HG03060 (cell line): Measurements from ENCODE around the gene HP1BP3.

Source experiments
- ATAC-seq: cut with Tn5 transposase; IDR thresholded peaks from one replicate; pipeline ENCODE4 v1.9.1; 2021; ENCODE audit warnings: low read depth, moderate number of reproducible peaks; ENCODE audit not compliant: unreplicated experiment

The HP1BP3 gene

DNA sequence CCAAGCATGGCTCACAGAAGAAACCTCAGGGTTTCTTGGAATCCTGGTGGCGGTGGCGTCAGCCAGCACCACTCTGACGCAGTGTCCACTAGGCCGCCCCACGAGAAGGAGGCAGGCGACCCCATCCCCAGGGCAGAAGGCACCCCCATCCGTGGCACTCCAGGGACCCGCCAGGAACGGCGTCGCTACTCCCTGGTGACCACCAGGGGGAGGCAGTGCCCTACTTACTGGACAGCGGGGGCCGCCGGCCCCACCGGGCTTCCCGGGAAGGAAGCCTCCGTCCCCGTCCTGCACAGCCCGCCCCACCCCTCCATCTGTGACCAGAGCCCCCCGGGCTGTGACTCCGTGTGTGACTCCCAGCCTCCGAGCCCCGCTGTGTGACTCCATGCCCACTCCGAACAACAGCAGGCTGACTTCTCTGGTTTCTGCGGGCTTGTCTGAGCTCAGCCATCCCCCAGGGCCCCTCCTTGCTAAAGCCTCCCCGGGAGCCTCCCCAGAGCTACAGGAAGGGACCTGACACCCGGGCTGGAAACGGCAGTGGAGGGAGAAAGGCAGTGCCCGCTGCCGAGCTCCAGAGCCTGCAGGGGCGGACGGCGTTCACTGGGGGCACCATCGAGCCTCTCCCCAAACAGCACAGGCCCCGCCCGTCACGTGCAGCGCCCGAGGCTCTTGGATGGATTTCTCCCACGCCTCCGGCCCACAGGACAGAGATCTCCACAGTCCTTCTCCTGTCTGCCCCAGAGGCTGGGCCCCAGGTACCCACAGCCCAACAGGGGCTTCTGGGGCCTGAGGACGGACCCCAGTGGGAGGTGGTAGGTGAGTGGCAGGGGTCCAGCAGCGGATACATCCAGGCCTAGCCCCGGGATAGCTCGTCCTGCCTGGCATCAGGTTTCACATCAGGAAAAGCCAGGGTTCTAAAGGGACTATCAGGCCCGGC lies 90.4 kb downstream of the HP1BP3 start:
- no peak for ATAC-seq

DNA sequence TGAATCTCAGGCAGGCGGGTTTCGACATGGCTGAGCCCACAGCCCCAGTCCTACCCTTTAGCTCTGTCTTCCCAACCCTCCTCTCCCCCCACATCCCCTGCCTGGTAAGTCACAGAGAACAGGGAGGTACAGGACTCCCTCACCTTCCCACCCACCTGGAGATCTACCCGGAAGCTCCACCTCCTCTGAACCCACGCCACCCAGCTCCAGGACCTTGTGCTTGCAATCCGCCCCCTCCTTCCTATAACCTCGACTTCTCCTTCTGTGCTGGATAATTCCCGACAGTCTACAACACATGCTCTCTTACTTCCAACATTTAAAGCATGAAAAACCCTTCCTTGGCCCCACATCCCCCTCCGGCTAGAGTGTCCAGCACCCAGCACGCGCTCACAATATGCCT lies 91.6 kb downstream of the HP1BP3 start:
- ATAC-seq, result no peak

DNA sequence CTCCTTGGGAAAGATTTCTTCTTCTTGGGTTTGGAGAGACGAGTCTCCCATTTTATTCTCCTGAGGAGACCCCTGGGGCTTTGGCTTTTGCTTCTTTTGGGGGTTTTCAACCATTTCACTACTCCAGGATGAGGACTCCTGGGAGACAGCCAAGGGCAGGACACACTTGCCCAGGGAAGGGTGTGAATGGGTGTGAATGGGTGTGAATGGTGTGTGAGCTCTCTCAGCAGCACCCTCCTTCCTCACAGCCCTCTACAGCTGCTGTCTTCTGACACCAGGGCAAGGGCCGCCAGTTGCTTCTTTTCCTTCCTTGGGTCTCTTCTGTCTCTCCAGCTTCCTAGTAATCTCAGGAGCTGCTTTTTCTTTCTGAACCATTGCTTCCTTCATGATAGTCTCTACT lies 93.5 kb downstream of the HP1BP3 start:
- ATAC-seq, result no peak
